AG04449 (cell line): ENCODE measurements around the gene POFUT1.
"Not testable (repeated sequence)": the region's sequence is repeated elsewhere in the genome, so short reads cannot be mapped to it uniquely, and the experiment has no call there.

Source experiments
- CTCF ChIA-PET: fragments of 350-600 bp; formaldehyde crosslinking; extraction: SDS; loops from one replicate; lab custom pipeline; 2021; ENCODE audit warnings: antibody characterized with exemption; lab: Yijun Ruan, JAX
- POLR2A ChIA-PET: fragments of 400-600, 350-600 bp; formaldehyde crosslinking; extraction: SDS; loops from one replicate; lab custom pipeline; 2020; ENCODE audit warnings: antibody characterized with exemption, inconsistent platforms; lab: Yijun Ruan, JAX
- DNase-seq: peaks from one replicate; pipeline ENCODE4 v3.0.0-alpha.2; 2010; ENCODE audit warnings: low read depth, low spot score
- H3K4me3 ChIP-seq: 2 replicates; pipeline ENCODE4 v1.5.1; 2011; ENCODE audit warnings: low read depth, mild to moderate bottlenecking, control low read depth, low read length
- TF ChIP-seq, protein P1 (sequence below): IDR thresholded peaks from one replicate; pipeline ENCODE4 v1.5.1; 2011; ENCODE audit warnings: mild to moderate bottlenecking, moderate library complexity, low read length, control low read depth, inconsistent platforms; ENCODE audit not compliant: insufficient read depth; ENCODE audit errors: missing control alignments

The POFUT1 gene

DNA sequence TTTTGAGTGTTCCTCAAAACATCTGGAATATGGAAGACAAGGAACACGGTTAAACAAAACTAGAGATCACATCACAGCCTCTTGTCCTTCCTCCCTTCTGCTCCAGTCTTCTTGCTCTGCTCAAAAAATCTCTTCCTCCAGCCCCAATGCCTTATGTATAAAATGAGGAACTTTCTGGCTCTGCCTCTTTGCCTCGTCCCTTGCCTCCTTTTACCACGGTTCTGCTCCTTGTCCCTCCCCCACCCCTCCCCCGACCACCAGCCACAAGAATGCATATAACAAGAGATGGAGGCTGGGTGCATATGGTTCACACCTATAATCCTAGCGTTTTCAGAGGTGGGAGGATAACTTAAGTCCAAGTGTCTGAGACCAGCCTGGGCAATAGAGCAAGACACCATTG, 43.7 kb upstream of the POFUT1 start:
- TF ChIP-seq, protein P1, sequence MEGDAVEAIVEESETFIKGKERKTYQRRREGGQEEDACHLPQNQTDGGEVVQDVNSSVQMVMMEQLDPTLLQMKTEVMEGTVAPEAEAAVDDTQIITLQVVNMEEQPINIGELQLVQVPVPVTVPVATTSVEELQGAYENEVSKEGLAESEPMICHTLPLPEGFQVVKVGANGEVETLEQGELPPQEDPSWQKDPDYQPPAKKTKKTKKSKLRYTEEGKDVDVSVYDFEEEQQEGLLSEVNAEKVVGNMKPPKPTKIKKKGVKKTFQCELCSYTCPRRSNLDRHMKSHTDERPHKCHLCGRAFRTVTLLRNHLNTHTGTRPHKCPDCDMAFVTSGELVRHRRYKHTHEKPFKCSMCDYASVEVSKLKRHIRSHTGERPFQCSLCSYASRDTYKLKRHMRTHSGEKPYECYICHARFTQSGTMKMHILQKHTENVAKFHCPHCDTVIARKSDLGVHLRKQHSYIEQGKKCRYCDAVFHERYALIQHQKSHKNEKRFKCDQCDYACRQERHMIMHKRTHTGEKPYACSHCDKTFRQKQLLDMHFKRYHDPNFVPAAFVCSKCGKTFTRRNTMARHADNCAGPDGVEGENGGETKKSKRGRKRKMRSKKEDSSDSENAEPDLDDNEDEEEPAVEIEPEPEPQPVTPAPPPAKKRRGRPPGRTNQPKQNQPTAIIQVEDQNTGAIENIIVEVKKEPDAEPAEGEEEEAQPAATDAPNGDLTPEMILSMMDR, result no peak
- ChIA-PET CTCF (no interaction called here), POLR2A (no interaction called here)
- no peak for DNase-seq
- H3K4me3 ChIP-seq, result no peak overlapping the region

DNA sequence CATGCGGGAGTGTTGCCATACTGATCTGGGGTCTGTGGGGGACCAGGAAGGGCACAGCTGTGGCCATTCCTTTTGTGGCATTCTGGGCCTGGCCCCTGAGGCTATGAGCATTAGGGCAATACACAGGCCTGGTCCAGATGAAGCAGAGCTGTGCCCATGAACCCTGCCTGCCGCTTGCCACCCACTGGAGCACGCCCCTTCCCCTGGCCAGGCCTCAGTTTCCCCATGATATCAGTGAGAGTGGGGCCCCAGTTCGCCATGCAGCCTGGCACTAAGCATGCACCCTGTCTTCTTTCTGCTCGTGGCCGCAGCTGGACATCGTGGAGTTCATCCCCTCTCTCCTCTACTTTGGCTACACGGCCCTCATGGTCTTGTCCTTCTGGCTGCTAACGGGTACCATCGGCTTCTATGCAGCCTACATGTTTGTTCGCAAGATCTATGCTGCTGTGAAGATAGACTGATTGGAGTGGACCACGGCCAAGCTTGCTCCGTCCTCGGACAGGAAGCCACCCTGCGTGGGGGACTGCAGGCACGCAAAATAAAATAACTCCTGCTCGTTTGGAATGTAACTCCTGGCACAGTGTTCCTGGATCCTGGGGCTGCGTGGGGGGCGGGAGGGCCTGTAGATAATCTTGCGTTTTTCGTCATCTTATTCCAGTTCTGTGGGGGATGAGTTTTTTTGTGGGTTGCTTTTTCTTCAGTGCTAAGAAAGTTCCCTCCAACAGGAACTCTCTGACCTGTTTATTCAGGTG, 42.5 kb upstream of the POFUT1 start:
- ChIA-PET CTCF (no interaction called here), POLR2A (no interaction called here)
- DNase-seq, result no peak
- TF ChIP-seq, protein P1, result no peak
- H3K4me3 ChIP-seq, result no peak overlapping the region

DNA sequence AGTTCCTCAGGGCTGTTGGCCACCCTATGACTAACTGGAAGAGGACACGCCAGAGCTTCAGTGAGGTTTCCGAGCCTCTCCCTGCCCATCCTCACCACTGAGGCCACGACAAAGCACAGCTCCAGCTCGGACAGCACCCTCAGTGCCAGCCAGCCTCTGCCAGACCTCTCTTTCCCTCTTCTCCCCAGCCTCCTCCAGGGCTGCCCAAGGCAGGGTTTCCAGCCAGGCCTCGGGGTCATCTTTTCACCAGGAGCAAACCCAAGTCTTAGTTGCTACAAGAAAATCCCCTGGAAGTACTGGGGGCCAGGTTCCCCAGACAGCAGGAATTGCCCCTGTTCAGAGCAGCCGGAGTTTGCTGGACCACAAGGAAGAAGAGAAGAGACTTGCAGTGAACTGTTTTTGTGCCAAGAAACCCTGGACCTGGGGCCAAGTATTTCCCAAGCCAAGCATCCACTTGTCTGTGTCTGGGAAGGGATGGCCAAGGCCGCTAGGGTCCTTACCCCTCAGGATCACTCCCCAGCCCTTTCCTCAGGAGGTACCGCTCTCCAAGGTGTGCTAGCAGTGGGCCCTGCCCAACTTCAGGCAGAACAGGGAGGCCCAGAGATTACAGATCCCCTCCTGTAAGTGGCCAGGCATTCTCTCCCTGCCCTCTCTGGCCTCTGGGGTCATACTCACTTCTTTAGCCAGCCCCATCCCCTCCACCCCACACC, 41.7 kb upstream of the POFUT1 start:
- DNase-seq, result no peak
- ChIA-PET CTCF (no interaction called here), POLR2A (no interaction called here)
- no peak overlapping the region for H3K4me3 ChIP-seq
- TF ChIP-seq, protein P1, result no peak

DNA sequence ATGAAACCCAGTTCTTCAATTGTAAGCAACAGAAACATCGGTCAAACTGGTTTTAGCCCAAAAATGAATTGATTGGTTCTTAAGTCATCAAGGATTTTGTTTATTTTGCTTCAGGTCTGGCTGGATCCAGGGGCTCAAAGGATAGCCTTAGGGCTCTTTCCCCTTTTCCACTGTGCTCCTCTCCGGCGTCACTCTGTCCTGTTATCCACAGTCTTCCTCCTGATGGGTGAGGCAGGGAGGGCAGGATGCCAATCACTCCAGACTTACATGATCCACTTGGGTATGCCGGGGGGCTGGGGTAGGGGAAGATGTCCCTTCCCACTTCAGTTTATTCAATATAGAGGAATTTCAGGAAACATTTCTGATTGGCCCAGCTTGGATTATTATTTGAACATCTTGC, 40.1 kb upstream of the POFUT1 start:
- TF ChIP-seq, protein P1, result no peak
- ChIA-PET POLR2A (no interaction called here), CTCF (no interaction called here)
- no peak for DNase-seq
- H3K4me3 ChIP-seq, result no peak overlapping the region

DNA sequence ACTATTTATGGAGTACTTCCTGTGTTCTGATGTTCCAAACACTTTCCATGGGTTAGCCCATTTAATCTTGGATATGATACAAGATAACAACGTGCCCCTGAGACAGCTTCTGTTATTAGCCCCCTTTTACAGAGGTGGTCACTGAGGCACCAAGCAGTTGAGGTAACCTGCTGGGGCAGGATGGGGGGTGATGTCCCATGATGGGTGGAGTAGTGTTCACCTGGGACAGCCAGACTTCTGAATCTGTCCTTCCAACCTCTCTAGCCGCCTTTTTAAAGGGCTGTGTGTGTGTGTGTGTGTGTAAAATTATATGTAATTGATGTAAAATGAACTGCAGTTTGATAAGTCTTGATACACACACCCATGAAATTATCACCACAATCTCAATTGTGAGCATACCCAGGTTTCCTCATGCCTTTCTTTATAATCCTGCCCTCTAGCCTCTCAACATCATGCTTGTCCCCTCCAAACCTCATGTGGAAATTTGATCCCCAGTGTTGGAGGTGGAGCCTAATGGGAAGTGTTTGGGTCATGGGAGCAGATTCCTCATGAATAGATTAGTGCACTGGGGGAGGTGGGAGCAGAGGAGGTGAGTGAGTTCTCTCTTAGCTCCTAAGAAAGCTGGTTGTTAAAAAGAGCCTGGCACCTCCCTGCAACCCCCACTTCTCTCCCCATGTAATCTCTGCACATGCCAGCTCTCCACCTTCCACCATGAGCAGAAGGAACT, 39.3 kb upstream of the POFUT1 start:
- H3K4me3 ChIP-seq, result no peak overlapping the region
- TF ChIP-seq, protein P1, result no peak
- CTCF ChIA-PET, result no interaction called here
- no peak for DNase-seq
- POLR2A ChIA-PET, result no interaction called here

DNA sequence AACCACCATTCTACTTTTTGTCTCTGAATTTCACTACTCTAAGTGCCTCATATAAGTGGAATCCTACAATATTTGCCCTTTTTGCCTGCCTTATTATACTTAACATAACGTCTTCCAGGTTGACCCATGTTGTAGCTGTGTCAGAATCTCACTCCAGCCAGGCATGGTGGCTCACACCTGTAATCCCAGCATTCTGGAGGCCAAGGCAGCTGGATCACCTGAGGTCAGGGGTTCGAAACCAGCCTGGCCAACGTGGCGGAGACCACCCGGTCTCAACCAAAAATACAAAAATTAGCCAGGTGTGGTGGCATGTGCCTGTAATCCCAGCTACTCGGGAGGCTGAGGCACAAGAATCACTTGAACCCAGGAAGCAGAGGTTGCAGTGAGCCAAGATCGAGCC, 30.0 kb upstream of the POFUT1 start:
- H3K4me3 ChIP-seq, POLR2A ChIA-PET, CTCF ChIA-PET, DNase-seq: not testable (repeated sequence)
